Activated CD8-positive, alpha-beta memory T cell treated with anti-CD3 and anti-CD28 coated beads, Interleukin-2, amount 50 U/mL, for 1 hour (primary cell): ENCODE results near the gene C1orf232.

Source experiments
- DNase-seq: peaks from one replicate; pipeline ENCODE4 v3.0.0-alpha.2; 2020; ENCODE audit errors: extremely low read depth

The C1orf232 gene

GRCh38 chr1:26168410-26169197 is at the start of gene C1orf232:
TSS of gene C1orf232 (minus strand) at chr1:26168963. CDS start at chr1:26168499, 464 bp downstream.
- DNase-seq = no peak

DNA sequence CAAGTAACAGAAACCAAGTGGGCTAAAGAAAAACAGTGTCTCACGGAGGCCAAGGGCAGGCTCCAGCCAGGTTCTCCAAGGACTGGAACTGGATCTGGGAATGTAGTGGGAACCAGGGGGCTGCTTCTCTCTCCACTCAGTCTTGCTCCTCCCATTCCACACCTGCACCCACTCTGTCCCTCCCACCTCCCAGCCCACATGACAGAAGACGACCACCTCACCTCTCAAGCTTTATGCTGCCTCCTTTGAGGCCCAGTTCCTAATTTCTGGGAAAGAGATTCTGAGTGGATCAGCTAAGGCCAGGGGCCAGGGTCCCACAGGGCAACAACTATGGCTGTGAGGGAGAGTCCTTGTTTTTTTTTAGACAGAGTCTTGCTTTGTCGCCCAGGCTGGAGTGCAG is 46.5 kb upstream of the C1orf232 start:
- no peak for DNase-seq

DNA sequence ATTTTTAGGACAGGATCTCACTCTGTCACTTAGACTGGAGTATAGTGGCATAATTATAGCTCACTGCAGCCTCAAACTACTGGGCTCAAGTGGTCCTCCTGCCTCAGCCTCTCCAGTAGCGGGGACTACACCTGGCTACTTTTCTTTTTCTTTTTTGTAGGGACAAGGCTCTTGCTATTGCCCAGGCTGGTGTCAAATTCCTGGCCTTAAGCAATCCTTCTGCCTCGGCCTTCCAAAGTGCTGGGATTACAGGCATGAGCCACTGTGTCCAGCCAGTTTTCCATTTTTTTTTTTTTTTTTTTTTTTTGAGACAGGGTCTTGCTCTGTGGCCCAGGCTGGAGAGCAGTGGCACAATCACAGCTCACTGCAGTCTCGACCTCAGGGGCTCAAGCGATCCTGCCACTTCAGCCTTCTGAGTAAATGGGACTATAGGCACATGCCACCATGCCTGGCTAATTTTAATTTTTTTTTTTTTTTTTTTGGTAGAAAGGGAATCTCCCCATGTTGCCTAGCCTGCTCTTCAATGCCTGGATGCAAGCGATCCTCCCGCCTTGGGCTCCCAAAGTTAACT is 44.7 kb upstream of the C1orf232 start:
- no peak for DNase-seq

DNA sequence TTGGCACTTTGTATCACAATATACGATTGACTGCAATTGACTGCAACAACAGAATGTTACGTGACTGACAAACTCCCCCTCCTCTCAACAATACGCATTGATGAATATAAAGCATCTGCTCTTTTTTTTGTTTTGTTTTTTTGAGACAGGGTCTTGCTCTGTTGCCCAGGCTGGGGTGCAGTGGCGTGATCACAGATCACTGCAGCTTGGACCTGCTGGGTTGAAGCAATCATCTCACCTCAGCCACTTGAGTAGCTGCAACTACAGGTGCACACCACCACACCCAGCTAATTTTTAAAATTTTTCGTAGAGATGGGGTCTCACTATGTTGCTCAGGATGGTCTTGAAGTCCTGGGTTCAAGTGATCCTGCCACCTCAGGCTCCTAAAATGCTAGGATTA is 44.0 kb upstream of the C1orf232 start:
- no peak for DNase-seq

DNA sequence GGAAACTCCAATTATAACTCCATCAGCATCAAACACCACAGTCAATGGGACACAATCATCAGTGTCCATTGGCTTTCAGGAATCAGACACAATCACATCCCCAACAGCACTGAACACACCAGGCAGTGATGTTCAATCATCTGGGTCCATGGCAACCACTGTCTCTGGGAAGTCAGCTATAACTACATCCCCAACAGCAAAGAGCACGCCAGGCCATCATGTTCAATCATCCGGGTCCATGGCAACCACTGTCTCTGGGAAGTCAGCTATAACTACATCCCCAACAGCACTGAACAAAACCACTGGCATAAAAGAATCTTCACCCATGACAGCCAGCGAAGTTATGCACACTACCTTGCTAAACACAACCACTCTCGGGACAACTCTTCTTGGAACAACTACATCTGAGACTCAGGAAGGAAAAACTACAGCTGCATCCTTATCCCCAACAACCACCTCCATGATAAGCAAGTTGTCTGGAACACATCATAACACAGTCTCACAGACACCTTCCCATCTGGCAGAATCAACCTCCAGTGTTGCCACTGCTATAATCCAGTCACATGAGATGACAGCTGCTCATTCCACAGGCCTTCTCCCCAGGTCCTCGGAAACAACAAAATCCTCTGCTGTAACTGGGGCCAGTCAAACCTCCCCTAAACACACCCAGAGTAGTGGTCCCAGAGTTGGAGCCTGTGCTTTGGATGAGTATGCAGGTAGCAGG is 41.5 kb upstream of the C1orf232 start:
- no peak for DNase-seq

- no peak for DNase-seq
These were observed 35.0 kb upstream of the C1orf232 start for GRCh38 chr1:26203642-26204318.

DNA sequence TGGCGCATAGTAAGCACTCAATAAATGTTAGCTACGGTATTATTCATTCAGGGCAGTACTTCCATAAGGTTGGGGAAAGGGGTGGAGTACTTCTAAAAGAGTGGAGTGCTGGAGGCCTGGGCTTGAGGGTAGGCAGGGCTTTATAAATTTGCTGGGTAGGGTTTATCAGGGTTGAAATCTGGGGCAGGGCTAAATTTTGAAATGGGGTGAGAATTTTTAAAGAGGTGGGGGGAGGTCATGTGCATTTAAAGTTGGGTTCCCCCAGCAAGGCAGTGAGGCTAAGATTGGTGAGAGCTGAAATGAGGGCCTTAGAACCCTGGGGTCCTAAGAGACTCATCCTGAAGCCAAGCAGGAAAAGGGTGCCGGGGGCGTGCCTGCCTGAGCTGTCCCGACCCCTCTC is 31.6 kb upstream of the C1orf232 start:
- DNase-seq = no peak

DNA sequence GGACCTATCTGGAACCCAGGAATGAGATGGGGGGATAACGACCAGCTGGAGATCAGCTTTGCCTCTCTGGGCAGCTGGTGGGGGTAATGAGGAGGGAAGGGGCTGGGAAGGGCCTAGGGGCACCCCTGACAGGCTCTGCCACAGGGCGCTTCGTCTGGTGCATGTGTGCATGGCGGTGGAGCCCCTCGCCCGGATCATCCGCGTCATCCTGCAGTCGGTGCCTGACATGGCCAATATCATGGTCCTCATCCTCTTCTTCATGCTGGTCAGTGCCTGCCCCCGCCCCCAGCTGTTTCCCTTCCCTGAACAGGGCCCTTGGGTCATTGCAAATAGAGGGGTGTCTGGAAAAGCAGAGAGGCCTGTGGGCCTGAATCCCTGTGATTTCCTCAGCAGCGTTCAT is 29.1 kb upstream of the C1orf232 start:
- DNase-seq = no peak

- no peak for DNase-seq
These were observed 28.5 kb upstream of the C1orf232 start for GRCh38 chr1:26197301-26197700.

GRCh38 chr1:26195805-26196204 is 27.0 kb upstream of the C1orf232 start:
- DNase-seq = no peak

- DNase-seq = no peak
These were observed 23.0 kb upstream of the C1orf232 start for GRCh38 chr1:26191739-26192138.

DNA sequence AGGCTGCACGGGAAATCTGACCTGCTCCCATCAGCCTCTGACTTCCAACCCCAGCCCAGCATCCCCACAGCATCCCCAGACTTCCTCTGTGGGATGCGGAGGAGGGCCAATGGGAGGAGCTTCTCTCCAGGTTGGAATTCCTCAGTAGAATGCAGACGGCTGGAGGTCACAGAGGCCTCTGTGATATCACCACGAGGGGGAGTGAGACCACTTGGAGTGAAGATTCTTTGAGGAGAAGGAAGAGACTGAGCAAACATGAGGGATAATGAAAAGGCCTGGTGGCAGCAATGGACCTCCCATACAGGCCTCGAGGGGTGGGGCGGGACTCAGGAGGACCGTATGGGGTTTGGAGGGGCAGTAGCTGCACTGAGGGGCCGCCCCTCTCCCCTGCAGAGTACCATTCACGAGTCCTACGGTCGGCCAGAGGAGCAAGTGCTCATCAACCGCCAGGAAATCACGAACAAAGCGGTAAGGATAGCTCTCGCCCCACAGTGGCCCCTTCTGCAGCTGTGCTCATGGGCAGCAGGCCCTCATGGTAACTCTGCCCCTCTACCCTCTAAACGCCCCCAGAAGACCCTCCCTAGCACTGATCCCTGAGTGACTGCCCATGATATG is 21.7 kb upstream of the C1orf232 start, which contains the start of gene CATSPER4:
TSS of gene CATSPER4 (plus strand) at position 230 of the 615 bp plus-strand sequence. CDS start at position 256, 26 bp downstream.
- DNase-seq = no peak

DNA sequence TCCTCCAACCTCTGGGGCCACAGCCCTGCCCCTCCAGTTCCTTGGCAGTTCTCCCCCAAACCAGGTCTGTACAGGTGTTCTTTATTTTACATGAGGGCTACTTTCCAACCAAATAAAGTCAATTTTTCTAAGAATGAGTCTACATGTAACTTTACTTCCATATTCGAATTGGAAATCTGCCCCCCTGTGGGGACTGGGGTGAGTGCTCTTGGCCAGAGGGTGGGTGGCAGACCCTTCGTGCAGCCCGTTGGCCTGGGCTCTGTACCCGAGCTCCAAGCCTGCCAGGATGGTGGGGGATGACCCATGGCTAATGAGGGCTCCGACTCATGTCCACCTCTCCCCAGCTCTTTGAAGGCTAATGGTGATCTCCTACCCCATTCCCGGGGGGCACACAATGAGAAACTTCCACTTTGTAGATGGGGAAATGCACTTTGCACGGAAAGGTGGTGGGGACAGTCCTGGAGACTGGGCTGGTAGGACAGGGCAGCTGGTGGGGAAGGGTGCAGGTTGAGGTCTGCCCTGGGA is 21.1 kb upstream of the C1orf232 start:
- no peak for DNase-seq

GRCh38 chr1:26189331-26189730 is 20.6 kb upstream of the C1orf232 start:
- DNase-seq = no peak

DNA sequence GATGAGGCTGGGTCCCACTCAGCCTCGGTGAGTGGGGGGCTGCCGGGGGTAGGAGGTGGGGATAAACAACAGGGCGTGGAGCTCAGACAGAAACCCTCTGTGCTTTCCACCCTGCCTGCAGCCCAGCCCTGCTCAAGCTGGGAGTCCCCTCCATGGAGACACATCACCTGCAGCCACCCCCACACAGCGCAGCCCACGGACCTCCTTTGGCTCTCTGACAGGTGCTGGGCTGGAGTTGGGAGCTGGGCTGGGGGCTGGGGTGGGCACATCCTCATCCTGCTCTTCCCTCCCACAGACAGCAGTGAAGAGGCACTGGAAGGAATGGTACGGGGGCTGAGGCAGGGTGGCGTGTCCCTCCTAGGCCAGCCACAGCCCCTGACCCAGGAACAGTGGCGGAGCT is 19.7 kb upstream of the C1orf232 start:
- no peak for DNase-seq

DNA sequence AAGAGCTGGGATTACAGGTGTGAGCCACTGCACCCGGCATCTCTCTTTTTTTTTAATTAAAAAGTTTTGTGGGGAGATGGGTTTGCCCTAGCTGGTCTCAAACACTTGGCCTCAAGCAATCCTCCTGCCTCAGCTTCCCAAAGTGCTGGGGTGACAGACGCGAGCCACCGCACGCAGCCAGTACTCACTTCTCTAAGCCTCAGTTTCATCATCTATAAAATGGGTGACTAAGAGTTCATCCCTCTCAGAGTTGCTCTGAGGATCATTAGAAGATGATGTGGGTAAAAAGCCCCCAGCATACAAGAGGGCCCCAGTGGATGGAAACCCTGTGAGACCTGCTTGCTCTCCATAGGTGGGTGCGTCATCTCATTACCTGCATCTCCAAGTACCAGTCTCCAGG is 19.1 kb upstream of the C1orf232 start:
- DNase-seq = no peak

GRCh38 chr1:26184883-26185282 is 16.1 kb upstream of the C1orf232 start:
- no peak for DNase-seq

DNA sequence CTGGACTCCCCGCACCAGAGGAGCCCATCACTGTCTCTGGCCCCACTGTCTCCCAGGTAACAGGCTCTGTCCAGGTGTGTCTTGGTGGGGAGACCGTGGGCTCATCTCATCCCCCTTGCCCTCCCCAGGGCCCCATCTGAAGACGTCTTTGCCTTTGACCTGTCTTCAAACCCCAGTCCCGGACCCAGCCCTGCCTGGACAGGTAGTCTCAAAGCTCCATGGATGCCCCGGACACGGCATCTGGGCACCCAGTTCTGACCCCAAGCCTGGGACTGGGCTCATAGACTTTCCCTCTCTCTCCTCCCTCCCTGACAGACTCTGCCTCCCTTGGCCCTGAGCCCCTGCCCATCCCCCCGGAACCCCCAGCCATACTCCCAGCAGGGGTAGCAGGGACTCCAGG is 15.3 kb upstream of the C1orf232 start:
- DNase-seq = no peak

- no peak for DNase-seq
These were observed 13.6 kb upstream of the C1orf232 start for GRCh38 chr1:26182383-26182696.

DNA sequence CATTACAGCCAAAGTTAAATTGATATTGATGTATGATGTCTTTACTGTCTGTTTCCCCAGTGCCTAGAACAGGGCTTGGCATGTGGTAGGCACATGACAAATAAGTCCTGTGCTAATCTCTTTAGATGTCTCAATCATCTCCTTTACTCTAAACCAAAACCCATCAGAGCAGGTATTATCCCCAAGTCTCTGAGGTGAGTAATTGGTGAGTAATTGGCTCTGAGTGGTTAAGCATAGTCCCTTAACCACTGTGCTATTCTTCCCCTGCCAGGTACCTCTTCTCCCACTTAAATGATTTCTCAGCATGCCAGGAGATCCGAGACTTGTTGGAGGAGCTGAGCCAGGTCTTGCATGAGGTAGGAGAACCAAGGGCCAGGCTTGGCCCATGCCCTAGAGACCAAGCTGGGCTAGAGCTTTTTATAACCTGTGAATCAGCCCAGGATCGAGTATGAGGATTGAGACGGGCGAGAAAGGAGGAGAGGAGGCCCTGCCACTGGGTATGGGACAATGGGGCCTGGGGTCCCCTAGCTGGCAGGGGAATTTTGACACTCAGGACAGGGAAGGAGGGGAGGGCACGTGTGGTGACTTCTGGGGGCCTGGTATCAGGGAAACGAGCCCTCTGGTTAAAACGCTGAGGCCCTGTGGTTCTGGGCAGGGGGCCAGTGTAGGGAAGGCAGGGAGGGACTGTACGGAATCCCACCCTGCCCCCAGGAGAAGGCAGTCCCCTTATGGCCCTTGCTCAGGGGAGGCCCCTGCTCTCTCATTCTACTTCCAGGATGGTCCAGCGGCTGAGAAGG is 13.0 kb upstream of the C1orf232 start:
- DNase-seq = no peak

- no peak for DNase-seq
These were observed 11.3 kb upstream of the C1orf232 start for GRCh38 chr1:26180010-26180506.
